ENCODE data around the gene RNASE12.
"Not testable (repeated sequence)": the region's sequence is repeated elsewhere in the genome, so short reads cannot be mapped to it uniquely, and the experiment has no call there.

RNASE12 gene

GRCh38 chr14:20578784-20579502 lies 12.2 kb downstream of the RNASE12 start:
- no peak for DNase-seq

GRCh38 chr14:20578325-20578724 lies 12.9 kb downstream of the RNASE12 start:
- DNase-seq, result no peak

- not testable (repeated sequence) for DNase-seq
Measured at GRCh38 chr14:20572382-20572990, 18.7 kb downstream of the RNASE12 start.

- DNase-seq, result not testable (repeated sequence)
Measured at GRCh38 chr14:20570720-20571119, 20.5 kb downstream of the RNASE12 start.

GRCh38 chr14:20569865-20570264 lies 21.3 kb downstream of the RNASE12 start:
- not testable (repeated sequence) for DNase-seq

- DNase-seq, result no peak
Measured at GRCh38 chr14:20569066-20569465, 22.1 kb downstream of the RNASE12 start.

GRCh38 chr14:20568393-20568792 lies 22.8 kb downstream of the RNASE12 start:
- no peak for DNase-seq

GRCh38 chr14:20567199-20567598 lies 24.0 kb downstream of the RNASE12 start:
- not testable (repeated sequence) for DNase-seq

- no peak for DNase-seq
Measured at GRCh38 chr14:20564501-20564997, 26.6 kb downstream of the RNASE12 start.

GRCh38 chr14:20563971-20564370 lies 27.2 kb downstream of the RNASE12 start:
- DNase-seq, result no peak

- DNase-seq, result no peak
Measured at GRCh38 chr14:20560961-20561360, 30.2 kb downstream of the RNASE12 start, which contains the start of gene RNASE9. Gene RNASE9, minus strand, starts transcription at chr14:20561047.

GRCh38 chr14:20559461-20559904 lies 31.7 kb downstream of the RNASE12 start:
- DNase-seq, result no peak

GRCh38 chr14:20557212-20557542 lies 34.0 kb downstream of the RNASE12 start:
- no peak for DNase-seq

GRCh38 chr14:20556500-20557211 lies 34.5 kb downstream of the RNASE12 start:
- no peak for DNase-seq

GRCh38 chr14:20555845-20556244 lies 35.3 kb downstream of the RNASE12 start:
- DNase-seq, result no peak

- DNase-seq, result no peak
Measured at GRCh38 chr14:20553024-20553423, 38.2 kb downstream of the RNASE12 start.

GRCh38 chr14:20551606-20552005 lies 39.6 kb downstream of the RNASE12 start:
- no peak for DNase-seq

- DNase-seq, result no peak
Measured at GRCh38 chr14:20550926-20551325, 40.2 kb downstream of the RNASE12 start.

GRCh38 chr14:20548414-20549158 lies 42.6 kb downstream of the RNASE12 start:
- no peak for DNase-seq

GRCh38 chr14:20546877-20547276 lies 44.3 kb downstream of the RNASE12 start:
- no peak for DNase-seq
